Upper lobe of left lung (tissue), 4 donors: ENCODE measurements around the gene SLC25A21.

ENCODE experiments used
- POLR2A ChIP-seq, 4 donors: fragments of 450-650 bp; IDR thresholded peaks; one replicate each; pipeline ENCODE4 v1.5.1; 2016 to 2017; ENCODE audit warnings: antibody characterized with exemption in 4 of 4, mild to moderate bottlenecking in 2 of 4
- TF ChIP-seq, protein P1 (sequence below), 6 experiments: fragments of 450-650 bp in 4 of 6; fragments of 200-600 bp in 2 of 6; sonication (generic) in 2 of 6; IDR thresholded peaks; one replicate each; pipeline ENCODE4 v1.5.1; 2016 to 2019; ENCODE audit warnings: antibody characterized with exemption in 6 of 6

DNA sequence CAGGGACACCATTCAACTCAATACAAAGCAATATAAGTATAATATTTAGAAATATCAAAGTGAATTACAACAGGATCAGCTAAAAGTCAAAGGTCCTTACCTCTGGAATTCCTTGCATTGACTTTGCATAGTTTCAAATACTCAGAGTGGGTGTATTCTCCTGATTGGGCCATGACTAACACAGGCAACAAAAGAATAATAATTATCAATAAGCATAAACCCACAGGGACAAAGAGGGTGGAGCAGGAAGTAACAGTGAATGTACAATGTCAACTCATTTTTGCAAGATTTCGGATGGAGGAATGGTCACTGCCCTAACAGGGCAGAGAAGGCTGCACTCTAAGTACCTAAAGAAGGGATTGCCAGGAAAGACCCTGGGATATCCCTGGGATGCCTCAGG, 303.3 kb downstream of the SLC25A21 start:
- no peak for TF ChIP-seq POLR2A (IDR thresholded peaks at IDR 0.05)
- TF ChIP-seq, protein P1, sequence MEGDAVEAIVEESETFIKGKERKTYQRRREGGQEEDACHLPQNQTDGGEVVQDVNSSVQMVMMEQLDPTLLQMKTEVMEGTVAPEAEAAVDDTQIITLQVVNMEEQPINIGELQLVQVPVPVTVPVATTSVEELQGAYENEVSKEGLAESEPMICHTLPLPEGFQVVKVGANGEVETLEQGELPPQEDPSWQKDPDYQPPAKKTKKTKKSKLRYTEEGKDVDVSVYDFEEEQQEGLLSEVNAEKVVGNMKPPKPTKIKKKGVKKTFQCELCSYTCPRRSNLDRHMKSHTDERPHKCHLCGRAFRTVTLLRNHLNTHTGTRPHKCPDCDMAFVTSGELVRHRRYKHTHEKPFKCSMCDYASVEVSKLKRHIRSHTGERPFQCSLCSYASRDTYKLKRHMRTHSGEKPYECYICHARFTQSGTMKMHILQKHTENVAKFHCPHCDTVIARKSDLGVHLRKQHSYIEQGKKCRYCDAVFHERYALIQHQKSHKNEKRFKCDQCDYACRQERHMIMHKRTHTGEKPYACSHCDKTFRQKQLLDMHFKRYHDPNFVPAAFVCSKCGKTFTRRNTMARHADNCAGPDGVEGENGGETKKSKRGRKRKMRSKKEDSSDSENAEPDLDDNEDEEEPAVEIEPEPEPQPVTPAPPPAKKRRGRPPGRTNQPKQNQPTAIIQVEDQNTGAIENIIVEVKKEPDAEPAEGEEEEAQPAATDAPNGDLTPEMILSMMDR (IDR thresholded peaks at IDR 0.05), result no peak
